IMR-90 (cell line): ENCODE results near the gene DNMT3B. TPM values are rescaled to one million over a fixed set of nuclear protein-coding genes. Genes with fewer than 3 reads are reported as not detected.

Experiments used
- ATAC-seq: fragments of 200-7000 bp; cut with Tn5 transposase; 2 replicates; pipeline ENCODE4 v1.9.1; 2020; ENCODE audit warnings: low read depth, mild to moderate bottlenecking, moderate library complexity
- BruUV-seq: library from RNA; stranded (reverse); fragments of 400-500 nt; replicated peaks from 2 replicates; lab custom pipeline; 2021; lab: Mats Ljungman, UMichigan
- CTCF ChIA-PET: fragments of 300-600 bp; formaldehyde crosslinking; extraction: SDS; loops from one replicate; lab custom pipeline; 2021; ENCODE audit warnings: antibody characterized with exemption; lab: Yijun Ruan, JAX
- POLR2A ChIA-PET: fragments of 300-600 bp; sonication (Branson Sonifier 250); formaldehyde crosslinking; loops from one replicate; lab custom pipeline; 2022; ENCODE audit warnings: antibody characterized with exemption; ENCODE audit not compliant: unreplicated experiment; lab: Charles Lee
- DNase-seq: peaks from one replicate; pipeline ENCODE4 v3.0.0; 2013
- H2AFZ ChIP-seq: replicated peaks from 2 replicates; pipeline ENCODE3; 2013; ENCODE audit warnings: low read length, mild to moderate bottlenecking; ENCODE audit not compliant: poor library complexity
- H2AK5ac ChIP-seq: 2 replicates; pipeline ENCODE4 v1.6.1; 2013; ENCODE audit warnings: low read depth, low read length, inconsistent platforms
- H2AK9ac ChIP-seq: replicated peaks from 2 replicates; pipeline ENCODE3; 2013; ENCODE audit warnings: mild to moderate bottlenecking, low read depth, low read length, moderate library complexity; ENCODE audit not compliant: poor library complexity
- H2BK120ac ChIP-seq: 2 replicates; pipeline ENCODE4 v1.6.1; 2013; ENCODE audit warnings: low read depth, low read length, inconsistent platforms
- H2BK15ac ChIP-seq: 3 replicates; pipeline ENCODE4 v1.6.1; 2013; ENCODE audit warnings: low read depth, low read length, inconsistent platforms
- H2BK20ac ChIP-seq: 2 replicates; pipeline ENCODE4 v1.6.1; 2013; ENCODE audit warnings: low read depth, mild to moderate bottlenecking, inconsistent platforms, low read length, moderate library complexity
- H2BK5ac ChIP-seq: 2 replicates; pipeline ENCODE4 v1.6.1; 2013; ENCODE audit warnings: mild to moderate bottlenecking, low read depth, low read length, inconsistent platforms; ENCODE audit not compliant: poor library complexity, severe bottlenecking
- H3K14ac ChIP-seq: replicated peaks from 2 replicates; pipeline ENCODE4 v1.6.1; 2013; ENCODE audit warnings: low read depth, low read length, inconsistent platforms
- H3K18ac ChIP-seq: 2 replicates; pipeline ENCODE4 v1.6.1; 2013; ENCODE audit warnings: low read depth, low read length, control low read depth
- H3K23ac ChIP-seq: 2 replicates; pipeline ENCODE4 v1.6.1; 2013; ENCODE audit warnings: low read depth, low read length, inconsistent platforms
- H3K27ac ChIP-seq: 2 replicates; pipeline ENCODE4 v1.5.1; 2013; ENCODE audit warnings: mild to moderate bottlenecking, control low read depth, low read length; ENCODE audit not compliant: insufficient read depth
- H3K27me3 ChIP-seq: 2 replicates; pipeline ENCODE4 v1.6.1; 2013; ENCODE audit warnings: low read length; ENCODE audit not compliant: control insufficient read depth, insufficient read depth
- H3K36me3 ChIP-seq: 2 replicates; pipeline ENCODE4 v1.6.1; 2013; ENCODE audit warnings: low read length, mixed read lengths; ENCODE audit not compliant: control insufficient read depth, insufficient read depth
- H3K4ac ChIP-seq: 2 replicates; pipeline ENCODE4 v1.6.1; 2013; ENCODE audit warnings: low read depth, low read length, inconsistent platforms
- H3K4me1 ChIP-seq: 2 replicates; pipeline ENCODE4 v1.6.1; 2013; ENCODE audit warnings: low read length, mixed read lengths; ENCODE audit not compliant: control insufficient read depth, insufficient read depth
- H3K4me2 ChIP-seq: 2 replicates; pipeline ENCODE4 v1.6.1; 2013; ENCODE audit warnings: low read depth, mild to moderate bottlenecking, control low read depth, low read length, moderate library complexity
- H3K4me3 ChIP-seq: 2 replicates; pipeline ENCODE4 v1.5.1; 2013; ENCODE audit warnings: low read depth, mild to moderate bottlenecking, control low read depth, low read length, moderate library complexity; ENCODE audit not compliant: insufficient read depth
- H3K56ac ChIP-seq: 2 replicates; pipeline ENCODE4 v1.6.1; 2013; ENCODE audit warnings: low read length, inconsistent platforms; ENCODE audit not compliant: insufficient read depth; ENCODE audit errors: extremely low read depth
- H3K79me1 ChIP-seq, 2 experiments: 2 replicates each; pipeline ENCODE4 v1.6.1; 2013; ENCODE audit warnings: low read length in 2 of 2, inconsistent platforms in 1 of 2, low read depth in 1 of 2
- H3K9ac ChIP-seq: 2 replicates; pipeline ENCODE4 v1.6.1; 2013; ENCODE audit warnings: low read depth, low read length, control low read depth
- H3K9me1 ChIP-seq: 2 replicates; pipeline ENCODE4 v1.6.1; 2013; ENCODE audit warnings: low read length, inconsistent platforms; ENCODE audit not compliant: insufficient read depth
- H3K9me3 ChIP-seq: 2 replicates; pipeline ENCODE4 v1.6.1; 2013; ENCODE audit warnings: low read length; ENCODE audit not compliant: control insufficient read depth, insufficient read depth
- H4K20me1 ChIP-seq: 2 replicates; pipeline ENCODE4 v1.6.1; 2013; ENCODE audit warnings: low read length, inconsistent platforms; ENCODE audit not compliant: insufficient read depth
- H4K5ac ChIP-seq: 2 replicates; pipeline ENCODE4 v1.6.1; 2013; ENCODE audit warnings: mild to moderate bottlenecking, low read depth, low read length, control low read depth
- H4K8ac ChIP-seq, 2 experiments: 2 replicates each; pipeline ENCODE4 v1.6.1; 2013; ENCODE audit warnings: low read depth in 2 of 2, low read length in 2 of 2, control low read depth in 1 of 2, inconsistent platforms in 1 of 2
- H4K91ac ChIP-seq: 2 replicates; pipeline ENCODE4 v1.6.1; 2013; ENCODE audit warnings: low read depth, low read length, inconsistent platforms; ENCODE audit not compliant: insufficient read depth
- CEBPB ChIP-seq: IDR thresholded peaks from 2 replicates; pipeline ENCODE4 v1.6.1; 2012; ENCODE audit warnings: low read depth, low read length, improper control_type of control experiment
- CHD1 ChIP-seq: IDR thresholded peaks from 2 replicates; pipeline ENCODE4 v1.6.1; 2012; ENCODE audit warnings: low read depth, low read length, improper control_type of control experiment
- CTCF ChIP-seq: conservative IDR thresholded peaks from 2 replicates; pipeline ENCODE4 v1.5.1; 2012; ENCODE audit warnings: mild to moderate bottlenecking, low read depth, low read length, improper control_type of control experiment
- ELK1 ChIP-seq: fragments of 150-350 bp; IDR thresholded peaks from 2 replicates; pipeline ENCODE4 v1.6.1; 2016; ENCODE audit warnings: low read depth, mild to moderate bottlenecking, low read length, moderate library complexity, borderline replicate concordance
- FOS ChIP-seq: fragments of 150-350 bp; IDR thresholded peaks from 2 replicates; pipeline ENCODE4 v1.6.1; 2016; ENCODE audit warnings: low read depth, low read length
- MAFK ChIP-seq: IDR thresholded peaks from 2 replicates; pipeline ENCODE4 v1.6.1; 2012; ENCODE audit warnings: low read depth, low read length, improper control_type of control experiment
- MXI1 ChIP-seq: IDR thresholded peaks from 2 replicates; pipeline ENCODE4 v1.6.1; 2012; ENCODE audit warnings: low read depth, mild to moderate bottlenecking, low read length, moderate library complexity, borderline replicate concordance
- NFE2L2 ChIP-seq: fragments of 150-350 bp; IDR thresholded peaks from 2 replicates; pipeline ENCODE4 v1.6.1; 2016; ENCODE audit warnings: low read depth, mild to moderate bottlenecking, low read length
- POLR2A ChIP-seq: IDR thresholded peaks from 2 replicates; pipeline ENCODE4 v1.6.1; 2012; ENCODE audit warnings: mild to moderate bottlenecking, low read depth, low read length
- RAD21 ChIP-seq: IDR thresholded peaks from 2 replicates; pipeline ENCODE4 v1.6.1; 2012; ENCODE audit warnings: low read length, improper control_type of control experiment
- RFX5 ChIP-seq: IDR thresholded peaks from 2 replicates; pipeline ENCODE4 v1.8.0; 2012; ENCODE audit warnings: low read depth, mild to moderate bottlenecking, low read length, moderate library complexity
- SMC3 ChIP-seq: fragments of 150-350 bp; IDR thresholded peaks from 2 replicates; pipeline ENCODE4 v1.6.1; 2016; ENCODE audit warnings: low read depth, mild to moderate bottlenecking, antibody characterized with exemption, low read length, moderate library complexity
- WGBS, 2 experiments: methylation state at CpG; one replicate each; pipeline versions ENCODE4 v1.1.5 to v1.1.7; 2013; ENCODE audit warnings: missing lambda C conversion rate in 2 of 2; ENCODE audit not compliant: insufficient read length in 1 of 2; ENCODE audit errors: extremely low coverage in 2 of 2; 5-methylcytosine and 5-hydroxymethylcytosine counted together
- dilution Hi-C: fragments of 300-500 bp; cut with HindIII; formaldehyde crosslinking; loops from one replicate; pipeline ENCODE4 v1.14.3; 2018; ENCODE audit warnings: low sequenced_read_pairs; ENCODE audit not compliant: unreplicated experiment
- in situ Hi-C: fragments of 300-500 bp; cut with MboI; formaldehyde crosslinking; loops from 3 replicates; pipeline ENCODE4 v1.14.3; 2019; ENCODE audit warnings: low sequenced_read_pairs, inconsistent platforms, mixed read lengths
- intact Hi-C: fragments of 100-400 bp; cut with micrococcal nuclease; formaldehyde crosslinking; loops from 2 replicates; pipeline ENCODE4 v1.10.0; 2022
- polyA plus RNA-seq, 3 experiments: library from polyadenylated mRNA; depleted of rRNA; stranded (reverse); fragments of >200 nt; gene quantifications; 2 replicates each; pipeline ENCODE4 v1.2.3, GENCODE V29; 2012; ENCODE audit warnings: low replicate concordance in 1 of 3
- total RNA-seq: library from RNA; depleted of rRNA; stranded (reverse); fragments of >200 nt; gene quantifications from 2 replicates; pipeline ENCODE4 v1.2.3, GENCODE V29; 2012

The DNMT3B gene
- total and polyA plus RNA-seq, 2 of the 4 experiments (the other 2 are of a cell fraction), result 1.3 to 1.9 TPM

DNA sequence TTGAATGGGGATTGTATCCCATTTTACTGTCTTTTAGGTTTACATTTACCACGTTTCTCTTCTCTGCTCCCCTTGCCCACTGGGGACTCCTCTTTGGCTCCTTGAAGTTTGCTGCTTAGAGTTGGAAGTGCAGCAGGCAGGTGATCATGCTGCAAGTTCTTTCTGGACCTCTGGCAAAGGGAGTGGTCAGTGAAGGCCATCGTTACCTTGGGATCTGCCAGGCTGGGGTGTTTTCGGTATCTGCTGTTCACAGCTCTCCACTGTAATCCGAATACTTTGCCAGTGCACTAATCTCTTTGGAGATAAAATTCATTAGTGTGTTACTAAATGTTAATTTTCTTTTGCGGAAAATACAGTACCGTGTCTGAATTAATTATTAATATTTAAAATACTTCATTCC is 87.4 kb downstream of the DNMT3B start:
- no peak overlapping the region for H3K4me3 ChIP-seq
- H3K79me1 ChIP-seq, result peaks cover 33 to 70% of the 10 kb centered on the region in 2 experiments
- H3K36me3 ChIP-seq, result peaks cover 34% of the 10 kb centered on the region
- no peak overlapping the region for H3K4me2 ChIP-seq
- no peak overlapping the region for H4K5ac ChIP-seq
- no peak overlapping the region for H2AFZ ChIP-seq
- H2BK15ac ChIP-seq, result no peak overlapping the region
- WGBS, 2 experiments, result no CpG with 5 or more reads among the region's 6 CpGs
- no peak overlapping the region for H2BK5ac ChIP-seq
- intact Hi-C loops (no loop called here), dilution Hi-C loops (no loop called here), in situ Hi-C loops (no loop called here)
- no peak overlapping the region for H3K27ac ChIP-seq
- H3K9me1 ChIP-seq, result peaks cover 8% of the 10 kb centered on the region; the same call in 1 of the 2 replicates
- no peak overlapping the region for H2AK9ac ChIP-seq
- DNase-seq (no peak), ATAC-seq (no peak)
- CTCF ChIA-PET, result no interaction called here
- H3K14ac ChIP-seq, result no peak overlapping the region
- no peak overlapping the region for H4K8ac ChIP-seq
- H3K56ac ChIP-seq, result no peak overlapping the region
- BruUV-seq, result no TSS peak
- H3K27me3 ChIP-seq, result no peaks in the 10 kb centered on the region
- no peak overlapping the region for H2BK120ac ChIP-seq
- no peak overlapping the region for H2BK20ac ChIP-seq
- TF ChIP-seq SMC3 (no peak), CEBPB (no peak), NFE2L2 (no peak), ELK1 (no peak), RFX5 (no peak), FOS (no peak), CTCF (no peak), MAFK (no peak), CHD1 (no peak), POLR2A (no peak), RAD21 (no peak), MXI1 (no peak)
- peaks cover 20% of the 10 kb centered on the region for H4K20me1 ChIP-seq
- H4K91ac ChIP-seq, result no peak overlapping the region
- H3K9ac ChIP-seq, result no peak overlapping the region
- no peak overlapping the region for H3K18ac ChIP-seq
- H3K4ac ChIP-seq, result no peak overlapping the region
- no peaks in the 10 kb centered on the region for H3K9me3 ChIP-seq
- no peak overlapping the region for H3K23ac ChIP-seq
- peaks cover 3% of the 10 kb centered on the region; the same call in 1 of the 2 replicates for H3K4me1 ChIP-seq
- POLR2A ChIA-PET, result no interaction called here
- no peak overlapping the region for H2AK5ac ChIP-seq
